ENCODE results near the gene NAXE.
"Not testable (repeated sequence)": the region's sequence is repeated elsewhere in the genome, so short reads cannot be mapped to it uniquely, and the experiment has no call there.

Gene NAXE

DNA sequence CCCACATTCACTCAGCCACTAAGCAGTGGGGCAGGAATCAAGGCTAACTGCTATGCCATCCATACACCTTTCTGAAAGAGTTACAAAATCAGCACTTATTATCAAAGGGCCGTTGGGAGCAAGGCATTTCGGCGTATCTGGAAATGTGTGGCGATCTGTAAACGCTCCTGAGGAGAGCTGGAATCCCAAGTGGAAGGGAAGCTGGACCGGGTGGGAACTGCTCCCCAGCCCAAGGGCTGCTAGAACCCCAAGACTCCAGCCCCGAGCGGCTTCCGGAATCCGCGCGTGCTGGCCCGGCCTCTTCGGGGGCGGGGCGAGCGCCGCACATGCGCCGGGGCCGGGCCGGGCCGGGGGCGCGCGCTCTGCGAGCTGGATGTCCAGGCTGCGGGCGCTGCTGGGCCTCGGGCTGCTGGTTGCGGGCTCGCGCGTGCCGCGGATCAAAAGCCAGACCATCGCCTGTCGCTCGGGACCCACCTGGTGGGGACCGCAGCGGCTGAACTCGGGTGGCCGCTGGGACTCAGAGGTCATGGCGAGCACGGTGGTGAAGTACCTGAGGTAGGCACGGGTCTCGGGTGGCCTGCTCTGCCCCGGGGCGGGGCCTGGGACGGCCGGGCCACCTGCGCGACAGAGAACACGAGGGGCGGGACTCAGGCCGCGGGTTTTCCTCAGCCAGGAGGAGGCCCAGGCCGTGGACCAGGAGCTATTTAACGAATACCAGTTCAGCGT is at the start of gene NAXE:
TSS of gene NAXE (plus strand) at position 345 of the 726 bp plus-strand sequence. CDS start at position 374, 29 bp downstream.
- Mint-ChIP-seq H3K36me3 (peaks cover 8 to 23% of the 10 kb centered on the region in 2 donors), H3K27me3 (no peaks in the 10 kb centered on the region), H3K9me3 (no peaks in the 10 kb centered on the region), H3K4me3 (peak within 1 kb of the TSS; percentile 84 to 91), H3K27ac (peak within 1 kb of the TSS; percentile 92), H3K4me1 (peaks cover 17 to 37% of the 10 kb centered on the region in 2 donors)
- ATAC-seq (replicated peaks) (peak; percentile 89 to 92), DNase-seq (peak; percentile 55)

DNA sequence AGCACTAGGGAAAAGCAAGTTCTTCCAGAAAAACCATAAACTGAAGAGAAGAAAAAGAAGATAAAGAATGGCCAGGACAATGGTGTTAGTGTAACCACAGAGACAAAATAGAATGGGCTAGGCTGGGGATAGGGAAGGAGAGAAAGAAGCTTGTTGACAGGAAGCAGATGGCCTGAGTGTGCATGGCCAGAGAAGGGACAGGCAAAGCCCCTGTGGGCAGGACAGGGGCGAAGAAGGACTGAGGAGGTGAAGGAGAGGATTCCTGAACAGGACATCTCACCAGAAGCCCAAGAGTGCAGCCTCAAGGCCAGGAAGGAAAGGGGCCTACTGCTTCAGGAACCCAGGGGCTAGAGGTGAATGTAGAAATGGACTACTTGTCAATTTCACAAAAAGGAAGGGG is 48.5 kb upstream of the NAXE start:
- no peak overlapping the region for H3K27ac Mint-ChIP-seq
- H3K9me3 Mint-ChIP-seq: no peaks in the 10 kb centered on the region
- peaks cover 6% of the 10 kb centered on the region in 2 donors for H3K4me1 Mint-ChIP-seq
- no peak overlapping the region for H3K4me3 Mint-ChIP-seq
- H3K36me3 Mint-ChIP-seq: peaks cover 0 to 1% of the 10 kb centered on the region in 2 donors
- H3K27me3 Mint-ChIP-seq: no peaks in the 10 kb centered on the region
- ATAC-seq (replicated peaks) (no peak), DNase-seq (no peak)

DNA sequence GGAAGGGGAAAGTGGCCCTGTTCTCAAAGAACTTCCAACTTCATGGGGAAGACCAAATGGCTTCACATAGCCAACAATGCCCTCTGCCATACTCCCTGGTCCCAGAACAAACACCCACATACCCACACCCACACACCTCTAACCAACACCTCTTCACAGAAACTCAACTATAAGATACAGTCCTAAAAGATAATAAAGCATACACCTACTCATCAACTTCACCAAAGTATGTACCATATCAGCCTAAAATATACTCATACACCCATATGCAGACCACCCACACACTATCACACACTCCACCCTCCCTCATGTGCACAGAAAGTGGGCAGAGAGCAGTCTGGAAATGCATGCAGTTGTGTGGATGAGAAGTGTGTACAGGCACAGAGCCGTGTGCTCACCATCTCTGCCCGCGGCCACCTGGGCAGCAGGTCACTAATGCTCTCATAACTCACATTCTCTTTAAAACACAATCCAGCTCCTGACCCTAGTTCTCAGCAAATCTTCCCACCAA is 46.9 kb upstream of the NAXE start:
- peaks cover 6% of the 10 kb centered on the region in 2 donors for H3K4me1 Mint-ChIP-seq
- H3K27ac Mint-ChIP-seq: no peak overlapping the region
- H3K27me3 Mint-ChIP-seq: no peaks in the 10 kb centered on the region
- H3K9me3 Mint-ChIP-seq: no peaks in the 10 kb centered on the region
- H3K36me3 Mint-ChIP-seq: peaks cover 0 to 1% of the 10 kb centered on the region in 2 donors
- no peak for DNase-seq
- ATAC-seq (replicated peaks): no peak
- H3K4me3 Mint-ChIP-seq: no peak overlapping the region

DNA sequence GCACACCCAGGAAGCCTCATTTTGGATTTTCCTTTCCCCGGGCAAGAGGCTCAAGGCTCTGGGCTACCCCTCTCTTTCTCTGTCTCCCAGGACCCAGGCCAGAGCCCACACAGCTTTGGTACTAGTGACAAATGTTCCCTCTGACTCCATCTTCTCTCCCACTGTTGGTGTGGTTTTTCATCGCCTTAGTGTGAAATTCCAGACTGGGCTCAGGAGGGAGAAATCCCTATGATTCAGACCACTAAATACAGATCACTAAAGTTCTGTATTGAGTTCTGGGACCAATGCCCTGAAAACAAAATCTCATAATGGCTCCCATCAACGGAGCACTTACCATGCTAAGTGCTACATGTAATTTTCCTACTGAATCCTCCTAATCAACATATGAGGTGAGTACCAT is 45.3 kb upstream of the NAXE start:
- H3K27ac Mint-ChIP-seq: no peak overlapping the region
- no peak overlapping the region for H3K4me3 Mint-ChIP-seq
- H3K4me1 Mint-ChIP-seq: peaks cover 13 to 16% of the 10 kb centered on the region in 2 donors
- no peaks in the 10 kb centered on the region for H3K27me3 Mint-ChIP-seq
- no peaks in the 10 kb centered on the region for H3K9me3 Mint-ChIP-seq
- ATAC-seq (replicated peaks): no peak
- peaks cover 0 to 1% of the 10 kb centered on the region in 2 donors for H3K36me3 Mint-ChIP-seq
- DNase-seq: no peak

DNA sequence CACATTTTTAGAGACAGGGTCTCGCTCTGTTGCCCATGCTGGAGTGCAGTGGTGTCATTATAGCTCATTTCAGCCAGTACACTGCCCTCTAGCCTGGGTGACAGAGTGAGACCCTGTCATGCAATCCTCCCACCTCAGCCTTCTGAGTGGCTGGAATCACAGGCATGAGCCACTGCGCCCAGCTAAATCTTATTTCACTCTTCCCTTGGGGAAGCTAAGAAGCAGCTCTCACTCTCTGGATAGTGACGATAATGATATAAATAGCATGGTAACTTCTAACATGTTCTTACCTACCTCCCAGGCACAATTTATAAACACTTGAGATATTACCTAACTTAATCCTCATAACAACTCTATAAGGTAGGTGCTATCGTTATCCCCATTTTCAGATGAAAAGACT is 44.1 kb upstream of the NAXE start:
- no peaks in the 10 kb centered on the region for H3K27me3 Mint-ChIP-seq
- no peak overlapping the region for H3K4me3 Mint-ChIP-seq
- peak overlapping the region; percentile 57 for H3K27ac Mint-ChIP-seq
- H3K9me3 Mint-ChIP-seq: no peaks in the 10 kb centered on the region
- H3K4me1 Mint-ChIP-seq: peaks cover 24 to 28% of the 10 kb centered on the region in 2 donors
- H3K36me3 Mint-ChIP-seq: peaks cover 0 to 1% of the 10 kb centered on the region in 2 donors
- ATAC-seq (replicated peaks): no peak
- DNase-seq: no peak

DNA sequence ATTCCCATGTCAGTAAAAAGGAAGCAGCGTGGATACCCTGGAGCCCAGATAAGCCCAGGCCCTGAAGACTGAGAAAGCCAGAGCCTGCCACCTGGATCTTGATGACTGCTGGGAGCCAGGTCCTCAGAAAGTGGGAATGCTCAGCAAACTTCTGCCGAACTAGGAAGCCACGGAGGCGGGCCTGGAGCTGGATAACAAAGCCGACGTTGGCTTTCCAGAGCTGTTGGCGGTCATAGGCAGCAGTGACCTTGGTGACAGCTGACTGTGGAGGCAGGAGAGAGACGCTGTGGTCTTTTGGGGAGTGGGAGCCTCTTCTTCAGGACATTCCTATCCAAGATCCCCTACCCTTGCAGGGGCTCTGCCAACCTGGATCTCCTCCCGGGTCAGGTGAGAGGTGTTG is 43.6 kb upstream of the NAXE start:
- Mint-ChIP-seq H3K4me1 (peaks cover 27 to 33% of the 10 kb centered on the region in 2 donors), H3K9me3 (no peaks in the 10 kb centered on the region), H3K27ac (no peak overlapping the region), H3K4me3 (no peak overlapping the region), H3K27me3 (no peaks in the 10 kb centered on the region), H3K36me3 (peaks cover 0 to 1% of the 10 kb centered on the region in 2 donors)
- DNase-seq: no peak
- ATAC-seq (replicated peaks): no peak

DNA sequence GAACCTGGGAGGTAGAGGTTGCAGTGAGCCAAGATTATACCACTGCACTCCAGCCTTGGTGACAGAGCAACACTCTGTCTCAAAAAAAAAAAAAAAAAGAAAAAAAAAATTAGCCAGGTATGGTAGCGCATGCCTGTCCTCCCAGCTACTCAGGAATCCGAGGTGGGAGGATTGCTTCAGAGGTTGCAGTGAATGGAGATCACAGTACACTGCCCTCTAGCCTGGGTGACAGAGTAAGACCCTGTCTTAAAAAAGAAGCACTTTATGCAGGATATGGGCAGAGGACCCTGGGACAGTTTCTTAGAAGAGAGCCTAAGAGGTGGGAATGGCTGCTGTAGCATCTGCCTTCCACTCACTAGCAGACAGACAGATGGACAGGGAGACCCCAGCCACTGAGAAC is 42.2 kb upstream of the NAXE start:
- H3K27me3 Mint-ChIP-seq: no peaks in the 10 kb centered on the region
- ATAC-seq (replicated peaks) (no peak), DNase-seq (no peak)
- no peaks in the 10 kb centered on the region for H3K9me3 Mint-ChIP-seq
- H3K36me3 Mint-ChIP-seq: peaks cover 0 to 1% of the 10 kb centered on the region in 2 donors
- no peak overlapping the region for H3K27ac Mint-ChIP-seq
- H3K4me1 Mint-ChIP-seq: peaks cover 38 to 47% of the 10 kb centered on the region in 2 donors
- no peak overlapping the region for H3K4me3 Mint-ChIP-seq

DNA sequence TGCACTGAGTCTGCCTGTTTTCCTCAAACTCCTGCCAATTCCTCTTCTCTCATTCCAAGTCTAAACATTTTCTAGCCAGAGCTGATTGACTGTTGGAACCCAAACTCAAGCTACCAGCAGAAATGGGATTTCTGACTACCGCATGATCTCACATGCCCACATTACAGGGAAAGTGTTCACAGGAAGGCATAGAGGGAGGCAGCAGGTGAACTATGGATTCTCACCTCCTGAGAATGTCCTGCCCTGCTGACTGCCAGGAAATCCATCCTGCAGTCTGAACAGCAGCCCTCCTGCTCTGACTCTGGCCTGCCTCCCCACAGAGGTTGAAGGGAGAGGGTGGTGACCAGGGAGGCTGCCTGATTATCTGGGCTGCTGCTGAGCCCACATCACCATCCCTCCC is 41.7 kb upstream of the NAXE start:
- DNase-seq (no peak), ATAC-seq (replicated peaks) (no peak)
- Mint-ChIP-seq H3K36me3 (peaks cover 0 to 1% of the 10 kb centered on the region in 2 donors), H3K27ac (no peak overlapping the region), H3K27me3 (no peaks in the 10 kb centered on the region), H3K9me3 (no peaks in the 10 kb centered on the region), H3K4me1 (peaks cover 37 to 47% of the 10 kb centered on the region in 2 donors), H3K4me3 (no peak overlapping the region)

DNA sequence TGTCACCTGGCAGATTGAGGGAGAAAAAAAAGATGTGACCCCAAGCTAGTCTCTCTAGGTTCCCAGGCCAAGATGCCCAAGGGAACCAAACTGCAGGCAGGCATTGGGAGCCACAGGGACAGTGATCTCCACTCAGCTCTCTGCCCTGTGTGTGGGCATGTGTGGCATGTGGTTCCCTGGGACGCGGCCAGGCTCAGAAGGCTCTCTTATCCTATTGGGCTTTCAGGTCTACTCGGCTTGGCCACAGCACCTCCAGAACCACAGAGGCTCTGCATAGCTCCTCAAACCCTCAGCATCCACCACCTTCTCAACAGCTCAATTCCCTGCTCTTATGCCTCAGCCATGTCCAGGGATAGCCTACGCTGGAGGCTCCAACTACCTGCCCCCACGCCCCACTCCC is 41.2 kb upstream of the NAXE start:
- H3K4me3 Mint-ChIP-seq: no peak overlapping the region
- DNase-seq (no peak), ATAC-seq (replicated peaks) (no peak)
- H3K36me3 Mint-ChIP-seq: peaks cover 0 to 1% of the 10 kb centered on the region in 2 donors
- peaks cover 39 to 51% of the 10 kb centered on the region in 2 donors for H3K4me1 Mint-ChIP-seq
- no peak overlapping the region for H3K27ac Mint-ChIP-seq
- no peaks in the 10 kb centered on the region for H3K27me3 Mint-ChIP-seq
- H3K9me3 Mint-ChIP-seq: no peaks in the 10 kb centered on the region

DNA sequence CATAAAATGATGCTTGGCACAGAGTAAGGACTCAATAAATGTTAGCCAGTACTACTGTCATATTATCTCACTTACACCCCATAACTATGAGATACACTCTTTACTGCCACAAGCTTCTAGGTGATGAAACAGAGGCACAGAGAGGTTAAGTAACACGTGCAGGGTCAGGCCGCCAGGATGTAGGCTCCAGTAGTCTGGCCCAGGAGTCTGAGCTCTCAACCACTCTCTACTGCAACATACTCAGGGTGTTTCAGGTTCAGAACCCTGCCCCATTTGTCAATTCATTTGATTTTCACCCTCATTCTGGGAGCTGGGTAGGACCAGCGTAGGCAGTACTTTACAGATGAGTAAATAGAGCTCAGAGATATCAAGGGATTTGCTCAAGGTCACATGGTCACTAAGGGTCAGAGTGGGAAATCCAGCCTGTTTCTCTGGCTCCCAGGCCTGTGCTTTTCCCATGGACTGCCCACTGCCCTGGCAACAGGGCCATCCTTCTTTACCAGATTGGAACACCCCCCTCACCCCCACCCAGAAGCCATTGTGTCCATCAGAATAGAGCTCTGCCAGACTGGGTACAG is 40.4 kb upstream of the NAXE start:
- Mint-ChIP-seq H3K36me3 (peaks cover 0 to 1% of the 10 kb centered on the region in 2 donors), H3K9me3 (no peaks in the 10 kb centered on the region), H3K4me3 (no peak overlapping the region), H3K27me3 (no peaks in the 10 kb centered on the region), H3K27ac (peak overlapping the region; percentile 54), H3K4me1 (peaks cover 39 to 58% of the 10 kb centered on the region in 2 donors)
- no peak for DNase-seq
- ATAC-seq (replicated peaks): peak; percentile 60 to 68

DNA sequence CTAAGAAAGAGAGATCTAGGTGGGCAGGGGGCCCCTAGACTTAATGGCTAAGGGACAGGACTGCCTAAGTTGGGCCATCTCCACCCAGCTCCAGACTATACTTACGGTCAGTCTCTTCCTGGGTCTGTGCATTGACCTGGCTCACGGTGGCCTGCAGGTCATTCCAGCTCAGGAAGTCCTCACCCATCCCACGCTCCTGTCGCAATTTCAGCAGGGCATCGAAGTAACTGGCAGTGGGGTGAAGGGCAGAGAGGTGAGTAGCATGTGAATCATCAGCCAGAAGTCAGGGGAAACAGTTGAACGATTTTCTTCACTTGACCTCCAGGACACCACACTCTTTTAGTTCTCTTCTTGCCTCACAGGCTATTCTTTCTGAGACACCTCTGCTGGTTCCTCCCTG is 39.7 kb upstream of the NAXE start:
- Mint-ChIP-seq H3K4me3 (peak overlapping the region in 1 of 2 donors; percentile 2), H3K4me1 (peaks cover 39 to 58% of the 10 kb centered on the region in 2 donors), H3K9me3 (no peaks in the 10 kb centered on the region), H3K36me3 (no peaks in the 10 kb centered on the region), H3K27ac (peak overlapping the region; percentile 54), H3K27me3 (no peaks in the 10 kb centered on the region)
- ATAC-seq (replicated peaks): peak; percentile 19 to 46
- DNase-seq: no peak

DNA sequence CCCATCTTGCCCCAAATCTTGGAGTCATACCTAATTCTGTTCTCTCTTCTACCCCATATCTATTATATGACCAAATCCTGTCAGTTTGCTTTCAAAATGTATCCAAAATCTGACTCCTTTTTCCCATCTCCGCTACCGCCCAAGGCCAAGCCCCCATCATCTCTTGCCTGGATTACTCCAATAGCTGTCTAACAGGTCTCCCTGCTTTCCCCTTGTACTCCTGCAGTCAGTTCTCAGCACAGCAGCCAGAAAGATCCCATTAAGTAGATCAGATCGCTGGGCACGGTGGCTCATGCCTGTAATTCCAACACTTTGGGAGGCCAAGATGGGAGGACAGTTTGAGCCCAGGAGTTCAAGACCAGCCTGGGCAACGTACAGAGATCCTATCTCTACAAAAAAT is 39.1 kb upstream of the NAXE start:
- Mint-ChIP-seq H3K4me1 (peaks cover 37 to 58% of the 10 kb centered on the region in 2 donors), H3K4me3 (peak overlapping the region in 1 of 2 donors; percentile 2), H3K27ac (no peak overlapping the region), H3K27me3 (no peaks in the 10 kb centered on the region), H3K9me3 (no peaks in the 10 kb centered on the region), H3K36me3 (no peaks in the 10 kb centered on the region)
- DNase-seq: no peak
- ATAC-seq (replicated peaks): no peak

DNA sequence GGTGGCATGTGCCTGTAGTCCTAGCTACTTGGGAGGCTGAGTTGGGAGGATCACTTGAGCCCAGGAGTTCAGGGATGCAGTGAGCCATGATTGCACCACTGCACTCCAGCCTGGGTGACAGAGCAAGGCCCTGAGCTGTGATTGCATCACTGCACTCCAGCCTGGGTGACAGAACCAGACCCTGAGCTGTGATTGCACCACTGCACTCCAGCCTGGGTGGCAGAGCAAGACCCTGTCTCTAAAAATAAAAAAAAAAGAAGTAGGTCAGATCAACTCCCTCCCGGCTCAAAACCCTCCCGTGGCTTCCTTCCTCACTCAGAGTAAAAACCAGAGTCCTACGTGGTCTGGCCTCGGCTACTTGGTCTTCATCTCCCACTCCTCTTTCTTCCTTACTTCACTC is 38.6 kb upstream of the NAXE start:
- not testable (repeated sequence) for H3K9me3 Mint-ChIP-seq, H3K36me3 Mint-ChIP-seq, H3K27me3 Mint-ChIP-seq
- DNase-seq: peak; percentile 11
- peak overlapping the region; percentile 14 for H3K27ac Mint-ChIP-seq
- ATAC-seq (replicated peaks): peak; percentile 59 to 60
- peaks cover 37 to 58% of the 10 kb centered on the region in 2 donors for H3K4me1 Mint-ChIP-seq
- peak overlapping the region; percentile 1 to 19 for H3K4me3 Mint-ChIP-seq

DNA sequence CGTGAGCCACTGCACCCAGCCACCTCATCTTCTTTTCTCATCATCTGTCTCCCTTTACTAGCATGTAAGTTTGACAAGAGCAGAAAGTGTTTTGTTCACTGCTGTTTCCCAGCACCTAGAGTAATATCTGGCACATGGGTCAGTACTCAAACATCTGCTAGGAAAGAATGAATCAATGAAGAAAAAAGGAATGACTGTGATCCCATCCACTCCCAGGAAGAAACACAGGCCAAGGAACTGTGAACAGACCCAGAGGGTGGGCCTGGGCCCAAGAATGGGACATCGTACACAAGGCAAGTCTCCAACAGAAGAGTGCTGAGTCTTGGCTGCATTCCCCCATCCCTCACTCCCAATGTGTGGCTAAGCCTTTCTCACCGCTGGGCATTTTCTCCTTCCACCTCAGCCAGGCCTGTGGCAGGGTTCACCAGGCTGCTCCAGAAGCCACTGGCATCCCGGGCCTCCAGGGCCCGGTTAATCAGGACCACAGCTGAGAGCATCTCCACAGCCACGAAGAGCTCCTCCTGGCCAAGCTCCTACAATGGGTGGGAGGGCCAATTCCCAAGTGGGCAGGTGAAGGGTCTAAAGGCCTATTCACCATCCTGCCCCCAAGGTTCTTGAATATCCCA is 37.6 kb upstream of the NAXE start:
- H3K27ac Mint-ChIP-seq: peak overlapping the region; percentile 65
- no peak overlapping the region for H3K4me3 Mint-ChIP-seq
- H3K9me3 Mint-ChIP-seq: no peaks in the 10 kb centered on the region
- ATAC-seq (replicated peaks) (no peak), DNase-seq (no peak)
- peaks cover 37 to 58% of the 10 kb centered on the region in 2 donors for H3K4me1 Mint-ChIP-seq
- no peaks in the 10 kb centered on the region for H3K36me3 Mint-ChIP-seq
- no peaks in the 10 kb centered on the region for H3K27me3 Mint-ChIP-seq

All from stimulated activated naive B cell treated with anti-CD40 and anti-IgM and Interleukin-4, amounts not matched to agents 10 μg/mL and 1 μg/mL and 100 μg/mL, for 72 hours (primary cell).